G401.6 (cell line): Measurements from ENCODE around the gene C10orf71.

Experiments used
- FAIRE-seq: peaks from 2 replicates; lab custom pipeline; 2012; peaks lifted over from hg19 to GRCh38; lab: Jason Lieb, UNC

Gene C10orf71

DNA sequence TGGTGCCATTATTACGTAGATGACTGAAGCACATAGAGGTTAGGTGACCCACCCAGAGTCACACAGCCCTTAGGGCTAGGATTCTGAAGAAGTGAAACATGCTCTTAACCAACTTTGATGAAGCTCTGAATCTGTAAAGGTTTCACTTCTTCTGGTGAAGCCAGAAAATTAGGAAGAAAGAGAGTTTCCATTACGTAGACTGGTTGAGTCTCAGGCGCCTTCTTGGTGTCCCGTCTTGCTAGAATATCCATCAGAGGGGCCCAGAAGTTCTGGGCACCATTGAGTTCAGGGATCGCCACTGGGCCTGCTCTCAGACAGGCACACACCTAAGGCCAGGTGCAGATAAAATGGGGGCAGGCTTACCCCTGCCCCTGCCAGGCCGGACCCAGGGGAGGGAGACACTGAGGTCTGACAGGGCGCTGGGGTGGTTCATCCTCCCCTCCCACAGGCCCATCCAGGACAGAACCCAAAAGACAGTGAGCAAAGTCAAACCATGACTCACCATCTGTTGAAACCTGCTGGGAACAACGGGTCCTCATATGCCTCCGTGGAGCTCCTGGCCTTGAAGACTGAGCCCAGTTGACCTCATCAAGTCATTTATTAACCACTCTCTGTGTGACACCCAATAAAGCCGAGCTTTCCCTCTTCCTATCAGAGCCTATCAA, 63.8 kb downstream of the C10orf71 start:
- no peak for FAIRE-seq

DNA sequence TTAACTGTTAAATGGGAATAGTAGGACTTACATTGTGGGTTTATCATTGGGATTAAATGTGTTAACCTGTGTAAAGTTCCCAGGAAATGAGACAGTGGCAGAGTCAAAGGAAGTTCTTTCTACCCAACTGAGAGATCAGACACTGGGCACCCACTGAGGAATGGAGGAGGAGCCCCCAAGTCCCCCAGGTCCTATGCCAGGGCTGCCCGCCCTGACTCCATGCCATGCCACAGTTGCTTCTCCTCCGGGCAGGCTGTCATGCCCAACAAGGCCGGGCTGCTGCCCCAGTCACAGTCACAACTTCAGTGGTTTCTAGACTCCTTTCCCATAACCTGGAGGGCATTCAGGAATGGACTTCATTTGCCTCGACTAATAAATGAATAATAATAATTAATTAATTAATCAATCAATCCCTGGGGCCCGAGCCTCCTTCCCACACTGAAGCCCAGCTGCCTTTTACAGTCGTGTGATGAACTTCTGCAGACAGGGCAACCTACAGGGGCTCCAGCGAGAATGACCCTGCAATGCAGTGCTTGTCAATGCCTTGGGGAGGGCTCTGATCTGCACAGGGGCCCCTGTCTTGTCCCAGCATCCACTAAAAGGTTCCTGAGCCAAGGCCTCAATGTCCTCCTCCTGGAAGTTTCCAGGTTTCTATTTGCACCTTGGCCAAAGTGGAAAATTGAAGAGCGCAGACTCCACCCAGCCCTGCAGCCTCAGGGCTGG, 64.5 kb downstream of the C10orf71 start:
- no peak for FAIRE-seq

DNA sequence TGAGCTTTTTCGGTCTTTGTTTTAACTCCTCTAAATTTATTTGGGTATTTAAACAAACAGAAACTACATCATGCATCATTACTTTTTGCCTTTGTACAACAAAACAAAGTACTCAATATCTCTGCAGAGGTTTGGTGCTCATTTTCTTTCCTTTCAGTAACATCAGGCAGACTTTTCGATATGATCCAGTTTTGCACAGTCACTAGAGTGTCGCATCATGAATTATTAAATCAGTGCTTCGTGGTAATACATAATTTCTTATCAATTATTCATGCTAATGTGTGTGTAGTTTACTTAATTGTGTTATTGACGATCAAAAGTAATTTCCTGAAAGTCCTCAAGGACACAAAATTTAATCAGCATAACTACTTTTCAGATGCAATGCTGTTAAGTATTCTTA, 65.1 kb downstream of the C10orf71 start:
- FAIRE-seq, result no peak

DNA sequence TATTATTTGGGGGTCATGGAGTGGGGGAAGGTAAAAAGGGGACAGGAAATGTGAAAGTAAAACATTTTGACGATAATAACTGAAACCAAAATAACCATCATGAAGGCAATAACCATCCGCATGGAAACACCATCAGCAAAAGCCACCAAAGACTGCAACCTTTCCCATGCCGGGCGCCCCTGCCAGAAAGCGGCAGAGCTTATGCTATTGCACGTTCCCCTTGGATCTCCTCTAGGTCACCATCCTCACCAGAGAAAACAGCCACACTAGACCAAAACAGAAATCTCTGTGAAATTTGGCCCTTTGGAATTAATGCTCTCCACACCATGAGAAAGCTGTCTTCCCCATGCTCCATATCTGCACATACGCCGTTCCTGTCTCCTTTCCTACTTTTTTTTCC, 65.8 kb downstream of the C10orf71 start:
- no peak for FAIRE-seq

DNA sequence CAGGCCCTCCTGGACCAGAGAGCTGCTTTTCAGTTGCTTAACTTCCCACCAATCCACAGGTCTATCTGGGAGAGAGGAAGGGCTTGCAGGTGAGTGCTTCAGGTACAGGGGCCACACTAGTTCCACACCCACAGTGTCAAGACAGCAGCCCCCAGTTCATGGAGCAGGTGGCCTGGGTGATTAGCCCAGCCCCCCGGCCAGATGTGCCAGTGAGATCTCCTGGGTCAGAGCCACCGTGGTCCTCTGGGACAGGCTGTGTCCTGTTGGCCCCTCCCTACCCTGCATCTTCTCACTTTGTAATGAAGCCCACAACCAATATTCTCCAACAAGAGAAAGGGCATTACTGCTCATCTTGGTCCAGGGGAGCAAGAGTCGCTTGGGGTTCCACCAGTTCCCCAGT, 66.3 kb downstream of the C10orf71 start:
- FAIRE-seq, result no peak

DNA sequence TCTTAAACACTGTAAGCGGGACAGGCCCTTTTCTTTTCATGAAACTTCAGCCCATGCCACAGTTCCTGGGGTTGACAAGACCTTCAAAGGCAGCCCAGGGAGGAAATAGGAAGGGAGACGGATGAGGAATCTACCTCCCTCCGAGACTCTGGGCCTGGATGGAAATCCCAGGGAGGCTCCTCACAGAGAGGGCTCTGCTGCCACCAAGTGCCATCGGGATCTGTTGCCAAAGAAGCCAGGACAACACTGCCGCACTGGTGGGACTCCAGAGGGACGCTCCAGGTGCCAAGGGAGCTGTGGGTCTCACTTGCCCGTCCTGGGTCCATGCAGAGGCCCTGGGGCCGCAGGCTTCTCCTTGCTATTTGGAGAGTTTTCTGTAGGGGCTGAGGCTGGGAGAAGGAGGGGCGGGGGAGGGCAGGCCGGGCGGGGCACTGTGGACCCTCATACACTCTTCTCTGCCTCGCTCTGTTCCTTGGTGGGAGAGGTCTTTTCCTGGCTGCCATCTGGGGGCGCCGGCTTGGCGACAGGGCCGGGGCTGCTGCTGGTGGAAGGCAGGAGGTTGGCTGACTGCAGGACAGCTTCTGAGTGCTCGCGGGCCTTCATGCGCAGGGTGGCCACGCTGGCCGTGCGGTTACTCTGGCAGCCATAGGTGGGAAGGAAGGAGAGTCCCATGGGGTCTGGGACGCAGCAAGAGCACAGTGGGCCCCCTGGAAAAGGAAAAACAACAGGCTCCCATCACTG, 66.9 kb downstream of the C10orf71 start:
- FAIRE-seq, result no peak

DNA sequence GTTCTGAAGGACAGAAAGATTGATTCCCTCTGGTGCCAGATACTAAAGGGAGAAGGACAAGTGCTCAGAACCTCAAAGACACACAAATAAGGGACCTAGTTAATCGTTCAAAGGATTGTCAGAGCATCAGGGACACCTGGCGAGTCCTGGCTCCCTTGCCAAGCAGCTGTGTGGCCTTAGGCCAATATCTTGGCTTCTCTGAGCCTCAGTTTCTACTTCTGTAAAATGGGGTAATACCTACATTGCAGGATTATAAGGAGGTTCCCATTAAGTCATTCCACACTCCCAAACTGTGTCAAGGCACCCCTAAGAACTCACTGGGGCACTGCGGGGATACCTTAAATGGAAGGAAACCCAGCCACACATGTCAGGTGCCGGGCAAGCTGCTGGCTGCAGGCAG, 67.5 kb downstream of the C10orf71 start:
- no peak for FAIRE-seq

DNA sequence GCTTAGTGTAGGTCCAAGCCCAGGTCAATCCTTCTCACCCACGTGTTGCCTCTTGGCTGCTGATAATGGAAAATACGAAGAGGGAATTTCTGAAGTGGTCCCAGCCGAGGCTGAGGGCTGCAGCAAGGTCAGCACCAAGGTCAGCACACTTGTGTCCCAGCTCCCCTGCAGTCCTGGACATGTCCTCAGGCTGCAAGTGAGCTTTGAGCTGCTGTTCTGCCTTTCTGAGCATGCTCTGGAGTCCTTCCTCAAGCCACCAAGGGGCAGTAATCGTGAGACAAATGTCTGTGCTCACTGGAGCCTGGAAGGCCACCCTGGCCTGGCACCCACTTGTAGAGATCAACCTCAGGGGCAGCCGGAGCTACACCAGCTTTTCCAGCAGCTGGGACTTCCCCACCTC, 68.6 kb downstream of the C10orf71 start:
- no peak for FAIRE-seq

DNA sequence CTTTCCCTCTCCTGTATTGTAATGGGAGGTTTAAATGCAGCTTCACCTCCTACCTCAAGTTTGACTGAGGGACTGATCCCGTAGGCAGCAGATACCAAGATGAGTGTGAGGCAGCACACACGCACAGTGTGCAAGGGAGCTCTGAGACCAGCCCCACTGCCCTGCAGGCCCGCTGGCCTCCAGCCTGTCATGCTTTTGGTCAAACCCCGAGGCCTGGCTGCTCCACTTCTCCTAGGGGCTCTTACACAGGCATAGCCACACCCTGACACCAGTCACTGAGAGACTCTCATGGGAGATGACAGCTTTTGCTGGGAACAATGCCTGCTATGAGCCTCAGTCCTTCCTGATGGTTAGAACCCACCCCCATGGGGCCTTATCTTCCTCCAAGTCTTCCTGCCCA, 69.3 kb downstream of the C10orf71 start:
- no peak for FAIRE-seq

DNA sequence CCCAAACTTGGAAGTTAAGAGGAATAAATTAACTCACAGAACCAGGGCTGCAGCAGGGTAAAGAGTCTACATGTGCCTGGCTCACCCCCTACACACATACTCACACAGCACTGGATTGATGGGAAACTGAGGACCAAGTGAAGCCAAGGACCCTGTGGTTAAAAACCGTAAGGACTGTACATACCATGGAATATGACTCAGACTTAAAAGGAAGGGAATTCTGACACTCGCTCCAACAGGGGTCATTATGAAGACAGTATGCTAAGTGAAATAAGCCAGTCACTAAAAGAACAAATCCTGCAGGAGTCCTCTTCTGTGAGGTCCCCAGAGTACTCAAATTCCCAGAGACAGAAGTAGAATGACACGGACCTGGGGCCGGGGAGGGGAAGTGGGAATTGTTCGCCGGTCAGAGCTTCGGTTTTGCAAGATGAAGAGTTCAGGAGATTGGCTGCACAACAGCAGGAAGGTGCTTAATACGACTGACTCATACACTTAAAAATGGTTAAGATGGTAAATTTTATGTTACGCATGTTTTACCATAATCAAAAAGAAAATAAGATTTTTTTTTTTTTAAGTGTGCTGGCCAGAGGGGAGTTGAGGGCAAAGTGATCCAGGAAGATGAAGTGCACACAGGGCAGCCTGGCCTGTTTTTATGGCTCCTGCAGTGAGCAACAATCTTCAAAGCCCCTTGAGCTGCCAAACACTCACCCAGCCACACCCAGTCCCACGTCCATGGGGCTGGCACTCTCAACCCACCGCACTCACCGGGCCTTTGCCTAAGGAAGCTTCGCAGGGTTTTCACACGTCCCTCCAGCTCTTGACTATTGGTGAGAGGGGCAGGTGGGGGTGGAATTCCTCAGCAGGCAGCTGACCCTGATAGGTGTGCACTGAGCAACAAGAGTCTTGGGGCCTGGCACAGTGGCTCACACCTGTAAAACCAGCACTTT, 70.5 kb downstream of the C10orf71 start:
- FAIRE-seq, result no peak

DNA sequence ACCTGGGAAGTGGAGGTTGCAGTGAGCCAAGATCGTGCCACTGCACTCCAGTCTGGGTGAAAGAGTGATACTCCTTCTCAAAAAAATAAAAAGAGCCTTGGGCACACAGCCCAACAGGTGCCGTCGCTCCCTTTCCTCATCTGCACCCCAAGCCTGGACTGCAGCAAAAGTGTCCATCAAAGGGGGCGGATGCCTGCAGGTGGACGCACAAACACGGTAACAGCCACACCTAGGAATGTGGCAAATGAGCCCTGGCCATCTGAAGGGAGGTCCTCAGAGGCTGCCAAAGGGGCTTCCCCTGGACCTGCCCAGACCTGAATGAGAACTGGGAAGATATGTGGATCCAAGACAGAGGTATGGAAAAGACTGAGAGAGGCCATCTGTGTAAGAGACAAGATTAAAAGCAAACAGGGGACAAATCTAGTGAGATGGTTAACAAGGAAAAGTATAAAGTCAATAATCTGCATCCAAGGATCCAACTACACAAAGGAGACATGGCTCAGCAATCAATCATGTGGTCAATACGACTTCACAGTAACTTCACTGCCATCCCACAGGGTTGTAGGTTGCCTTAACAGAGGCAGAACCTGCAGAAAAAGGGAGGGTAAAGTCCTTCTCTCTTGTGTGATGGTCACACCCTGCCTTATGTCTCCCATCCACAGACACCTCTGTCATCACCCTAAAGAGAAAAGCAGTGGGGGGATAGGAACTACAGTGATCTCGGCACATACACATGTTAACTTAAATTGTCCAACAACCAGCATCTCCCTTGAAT, 71.5 kb downstream of the C10orf71 start:
- no peak for FAIRE-seq

DNA sequence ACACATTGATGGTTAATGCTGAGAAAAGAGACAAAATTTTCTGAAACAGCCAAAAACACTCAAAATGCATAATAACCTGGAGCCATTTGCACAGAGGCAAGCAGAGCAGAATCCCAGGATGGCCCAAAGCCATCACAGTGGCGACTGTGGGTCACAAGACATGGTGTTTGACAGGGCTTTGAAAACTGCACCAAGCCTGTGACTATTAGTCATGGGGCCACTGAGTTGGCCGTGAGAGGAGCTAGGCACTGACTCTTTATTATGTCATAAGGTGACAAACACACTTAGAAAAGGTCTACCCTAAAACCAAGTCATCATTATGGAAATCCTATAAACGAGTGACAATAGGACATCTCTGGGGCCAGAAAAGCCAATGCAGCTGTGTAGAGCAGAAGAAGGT, 73.0 kb downstream of the C10orf71 start:
- no peak for FAIRE-seq

DNA sequence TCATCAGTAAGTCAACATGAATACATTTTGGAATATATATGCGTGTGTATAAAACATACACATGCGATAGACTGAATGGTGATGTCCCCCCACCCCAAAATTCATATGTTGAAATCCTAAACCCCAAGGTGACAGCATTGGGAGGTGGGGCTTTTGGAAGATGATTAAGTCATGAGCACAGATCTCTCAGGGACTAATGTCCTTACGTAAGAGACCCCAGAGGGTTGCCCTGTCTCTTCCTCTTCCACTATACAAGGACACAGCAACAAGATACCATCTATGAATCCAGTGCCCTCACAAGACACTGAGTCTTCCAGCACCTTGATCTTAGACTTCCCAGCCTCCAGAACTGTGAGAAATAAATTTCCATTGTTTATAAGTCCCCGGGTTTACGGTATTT, 74.4 kb downstream of the C10orf71 start:
- FAIRE-seq, result no peak

DNA sequence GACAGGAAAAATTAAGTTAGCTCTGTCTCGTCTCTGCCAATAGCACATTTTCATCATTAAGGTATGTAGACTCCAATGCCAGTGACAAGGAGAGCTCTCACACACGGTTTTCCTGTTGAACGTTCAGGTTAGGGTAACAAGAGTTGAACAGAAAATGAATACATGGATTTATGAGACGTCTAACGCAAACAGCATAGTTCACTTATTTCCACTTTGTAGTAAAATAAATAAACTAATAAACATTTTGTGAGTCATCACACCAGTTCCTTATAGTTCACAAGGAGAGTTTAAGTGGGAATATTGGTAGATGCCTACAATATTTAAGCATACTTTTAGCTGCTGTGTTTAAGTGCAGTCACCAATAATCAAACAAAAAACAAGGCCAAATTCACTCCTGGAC, 75.8 kb downstream of the C10orf71 start:
- no peak for FAIRE-seq

DNA sequence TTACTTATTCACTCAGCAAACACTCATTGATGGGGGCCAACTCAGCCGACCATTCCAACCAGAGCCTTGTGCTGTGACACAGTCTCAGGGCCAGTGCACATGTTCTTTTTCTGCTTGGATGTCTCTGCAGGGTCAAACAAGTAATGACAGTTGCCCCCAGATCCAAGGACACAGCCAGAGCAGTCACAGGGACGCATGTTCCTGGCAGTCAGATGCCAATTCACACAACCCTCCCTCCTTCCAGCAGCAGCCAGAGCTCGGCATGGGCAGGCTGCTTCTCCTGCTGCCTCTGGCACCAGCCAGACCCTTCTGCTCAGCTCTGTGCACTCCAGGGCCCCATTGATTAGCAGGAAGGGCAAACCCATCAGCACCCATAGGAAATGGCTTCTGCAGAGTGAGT, 76.6 kb downstream of the C10orf71 start:
- no peak for FAIRE-seq
